ENCODE results near the gene IFT74. TPM values are rescaled to one million over a fixed set of nuclear protein-coding genes. Genes with fewer than 3 reads are reported as not detected.

The IFT74 gene
- total RNA-seq, 4 donors from 2014 or later = 17.0 to 24.0 (median 22.2) TPM

Other genes starting within 250 kb of the IFT74 start
- gene CAAP1, start 63.6 kb upstream of the IFT74 start, total RNA-seq = 10 to 100 TPM in 3 of 4 donors, 1 to 10 TPM in 1; 7.5 to 43.2 (median 17.3) TPM
- gene PLAA, start 9.2 kb upstream of the IFT74 start, total RNA-seq = 10 to 100 TPM; 24.3 to 35.2 (median 26.7) TPM
- not detected for gene LRRC19, start 49.3 kb downstream of the IFT74 start, total RNA-seq
- gene TEK, start 152.8 kb downstream of the IFT74 start, total RNA-seq = 10 to 100 TPM in 3 of 4 donors, 1 to 10 TPM in 1; 9.8 to 20.0 (median 16.7) TPM

All from tibial nerve (tissue), 4 donors.